H1 (cell line): ENCODE results near the gene TNPO2.

Experiments
- CBX8 ChIP-seq: fragments of 300-800, 300-1000 bp; sonication (generic); IDR thresholded peaks from 2 replicates; pipeline ENCODE4 v1.7.1; 2016; ENCODE audit warnings: low read depth, low read length, borderline replicate concordance
- EZH2 ChIP-seq: fragments of 200-600 bp; sonication (generic); IDR thresholded peaks from 2 replicates; pipeline ENCODE4 v1.7.1; 2012; ENCODE audit warnings: low read depth, mild to moderate bottlenecking, moderate library complexity, low read length, inconsistent platforms; ENCODE audit not compliant: severe bottlenecking
- POLR2A ChIP-seq, 2 experiments: IDR thresholded peaks; 1 replicate in 1 of 2; 2 replicates in 1 of 2; pipeline ENCODE4 v1.6.1; 2011; ENCODE audit warnings: low read depth in 2 of 2, low read length in 2 of 2, mild to moderate bottlenecking in 2 of 2; ENCODE audit errors: control extremely low read depth in 1 of 2
- TF ChIP-seq, protein P1 (sequence below), 3 experiments: IDR thresholded peaks; 1 replicate in 2 of 3; 2 replicates in 1 of 3; pipeline versions ENCODE4 v1.5.1 to v1.6.1; 2011; ENCODE audit warnings: low read length in 3 of 3, mild to moderate bottlenecking in 3 of 3, inconsistent platforms in 2 of 3, low read depth in 1 of 3, moderate library complexity in 1 of 3; ENCODE audit not compliant: insufficient read depth in 1 of 3; ENCODE audit errors: control extremely low read depth in 1 of 3

DNA sequence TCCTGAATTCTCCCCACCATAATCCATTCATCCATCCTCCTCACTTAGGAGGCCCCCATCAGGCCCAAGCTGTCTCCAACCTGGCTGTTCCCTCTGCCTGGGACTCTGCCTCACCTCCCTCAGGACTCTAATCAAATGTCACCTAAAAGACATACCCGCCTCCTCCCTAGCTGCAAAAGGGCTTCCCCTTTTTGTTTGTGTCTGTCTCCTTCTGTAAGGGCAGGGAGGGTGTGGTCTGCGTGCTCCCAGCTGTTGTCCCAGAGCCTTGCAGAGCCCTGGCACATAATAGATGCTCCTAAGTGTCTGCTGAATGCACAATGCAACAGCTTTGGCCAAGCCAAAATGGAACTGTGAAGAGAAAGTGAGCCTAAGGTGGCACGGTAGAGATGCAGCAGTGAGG is 6.3 kb upstream of the TNPO2 start:
- TF ChIP-seq CBX8 = no peak
- TF ChIP-seq, protein P1, sequence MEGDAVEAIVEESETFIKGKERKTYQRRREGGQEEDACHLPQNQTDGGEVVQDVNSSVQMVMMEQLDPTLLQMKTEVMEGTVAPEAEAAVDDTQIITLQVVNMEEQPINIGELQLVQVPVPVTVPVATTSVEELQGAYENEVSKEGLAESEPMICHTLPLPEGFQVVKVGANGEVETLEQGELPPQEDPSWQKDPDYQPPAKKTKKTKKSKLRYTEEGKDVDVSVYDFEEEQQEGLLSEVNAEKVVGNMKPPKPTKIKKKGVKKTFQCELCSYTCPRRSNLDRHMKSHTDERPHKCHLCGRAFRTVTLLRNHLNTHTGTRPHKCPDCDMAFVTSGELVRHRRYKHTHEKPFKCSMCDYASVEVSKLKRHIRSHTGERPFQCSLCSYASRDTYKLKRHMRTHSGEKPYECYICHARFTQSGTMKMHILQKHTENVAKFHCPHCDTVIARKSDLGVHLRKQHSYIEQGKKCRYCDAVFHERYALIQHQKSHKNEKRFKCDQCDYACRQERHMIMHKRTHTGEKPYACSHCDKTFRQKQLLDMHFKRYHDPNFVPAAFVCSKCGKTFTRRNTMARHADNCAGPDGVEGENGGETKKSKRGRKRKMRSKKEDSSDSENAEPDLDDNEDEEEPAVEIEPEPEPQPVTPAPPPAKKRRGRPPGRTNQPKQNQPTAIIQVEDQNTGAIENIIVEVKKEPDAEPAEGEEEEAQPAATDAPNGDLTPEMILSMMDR (IDR thresholded peaks at IDR 0.05; ENCODE audit: control extremely low read depth in 1 of 3, insufficient read depth in 1 of 3, low read depth in 1 of 3, low read length in 3 of 3) = no peak
- TF ChIP-seq POLR2A (IDR thresholded peaks at IDR 0.05; ENCODE audit: control extremely low read depth in 1 of 2, low read depth in 2 of 2, low read length in 2 of 2) = no peak
- no peak for TF ChIP-seq EZH2
